Activated effector memory CD4-positive, alpha-beta T cell treated with anti-CD3 and anti-CD28 coated beads, Interleukin-2, amount 50 U/mL, for 16 hours (primary cell): Measurements from ENCODE around the gene NCAPH2.
"Not testable (repeated sequence)": the region's sequence is repeated elsewhere in the genome, so short reads cannot be mapped to it uniquely, and the experiment has no call there.

Experiments
- DNase-seq: peaks from one replicate; pipeline ENCODE4 v3.0.0-alpha.2; 2020

The NCAPH2 gene

GRCh38 chr22:50531546-50531961 lies 23.5 kb downstream of the NCAPH2 start:
- peak; percentile 90 for DNase-seq

DNA sequence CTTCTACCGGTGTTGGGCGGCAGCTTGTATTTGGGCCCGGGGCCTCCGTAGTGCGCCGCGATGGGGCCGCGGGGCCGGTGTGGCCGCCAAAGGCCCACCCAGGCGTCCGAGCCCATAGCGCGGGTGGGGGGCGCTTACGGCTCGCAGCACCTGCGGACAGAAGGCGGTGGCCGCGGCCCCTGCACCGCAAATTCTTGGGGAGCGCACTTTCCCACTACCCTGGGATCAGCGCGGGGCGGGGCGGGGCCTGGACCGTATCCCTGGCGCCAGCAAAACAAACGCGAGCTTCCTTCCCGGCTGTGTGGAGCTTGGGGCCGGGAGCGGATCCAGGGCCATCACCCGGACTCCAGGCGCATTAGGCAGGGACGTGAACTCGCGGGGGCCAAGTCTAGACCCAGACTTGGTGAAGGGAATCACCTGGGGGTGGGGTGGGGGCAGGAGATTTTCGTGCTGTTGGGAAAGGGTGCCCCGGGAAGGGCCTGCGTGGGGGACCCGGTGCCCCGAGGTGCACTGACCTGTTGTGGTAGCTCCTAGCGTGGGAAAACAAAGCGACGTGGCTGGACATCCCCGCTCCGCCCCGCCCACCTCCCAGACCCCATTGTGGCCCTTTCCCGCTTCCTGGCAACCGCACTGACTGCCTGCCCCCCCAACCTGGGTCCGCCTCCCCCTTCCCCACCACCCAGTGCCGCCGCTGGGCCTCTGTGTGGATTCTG lies 24.1 kb downstream of the NCAPH2 start:
- peak; percentile 66 for DNase-seq

DNA sequence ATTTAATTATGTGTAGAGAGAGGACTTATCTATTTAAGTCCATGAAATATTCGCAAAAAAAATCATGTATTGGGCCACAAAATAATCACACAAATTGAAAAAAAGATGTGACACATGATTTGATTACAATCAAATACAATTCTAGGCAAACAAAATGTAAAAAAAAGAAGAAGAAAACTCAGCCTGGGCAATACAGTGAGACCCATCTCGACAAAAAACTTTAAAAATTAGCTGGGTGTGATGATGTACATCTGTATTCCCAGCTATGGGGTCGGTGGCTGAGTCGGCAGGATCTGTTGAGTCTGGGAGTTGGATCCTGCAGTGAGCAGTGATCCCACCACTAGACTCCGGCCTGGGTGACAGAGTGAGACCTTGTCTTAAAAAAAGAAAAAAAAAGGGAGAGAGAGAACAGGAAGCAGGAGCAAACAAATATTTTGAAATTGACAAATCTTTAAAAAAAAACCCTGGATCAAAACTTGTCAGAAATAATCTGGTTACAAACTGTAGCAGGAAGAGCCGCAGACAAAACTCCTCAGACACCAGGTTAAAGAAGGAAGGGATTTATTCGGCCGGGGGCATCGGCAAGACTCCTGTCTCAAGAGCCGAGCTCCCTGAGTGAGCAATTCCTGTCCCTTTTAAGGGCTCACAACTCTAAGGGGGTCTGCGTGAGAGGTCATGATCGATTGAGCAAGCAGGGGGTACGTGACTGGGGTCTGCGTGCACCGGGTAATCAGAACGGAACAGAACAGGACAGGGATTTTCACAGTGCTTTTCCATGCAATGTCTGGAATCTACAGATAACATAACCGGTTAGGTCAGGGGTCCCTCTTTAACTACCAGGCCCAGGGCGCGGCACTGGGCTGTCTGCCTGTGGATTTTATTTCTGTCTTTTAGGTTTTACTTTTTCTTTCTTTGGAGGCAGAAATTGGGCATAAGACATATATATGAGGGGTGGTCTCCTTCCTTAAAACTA lies 25.1 kb downstream of the NCAPH2 start:
- DNase-seq, result no peak

DNA sequence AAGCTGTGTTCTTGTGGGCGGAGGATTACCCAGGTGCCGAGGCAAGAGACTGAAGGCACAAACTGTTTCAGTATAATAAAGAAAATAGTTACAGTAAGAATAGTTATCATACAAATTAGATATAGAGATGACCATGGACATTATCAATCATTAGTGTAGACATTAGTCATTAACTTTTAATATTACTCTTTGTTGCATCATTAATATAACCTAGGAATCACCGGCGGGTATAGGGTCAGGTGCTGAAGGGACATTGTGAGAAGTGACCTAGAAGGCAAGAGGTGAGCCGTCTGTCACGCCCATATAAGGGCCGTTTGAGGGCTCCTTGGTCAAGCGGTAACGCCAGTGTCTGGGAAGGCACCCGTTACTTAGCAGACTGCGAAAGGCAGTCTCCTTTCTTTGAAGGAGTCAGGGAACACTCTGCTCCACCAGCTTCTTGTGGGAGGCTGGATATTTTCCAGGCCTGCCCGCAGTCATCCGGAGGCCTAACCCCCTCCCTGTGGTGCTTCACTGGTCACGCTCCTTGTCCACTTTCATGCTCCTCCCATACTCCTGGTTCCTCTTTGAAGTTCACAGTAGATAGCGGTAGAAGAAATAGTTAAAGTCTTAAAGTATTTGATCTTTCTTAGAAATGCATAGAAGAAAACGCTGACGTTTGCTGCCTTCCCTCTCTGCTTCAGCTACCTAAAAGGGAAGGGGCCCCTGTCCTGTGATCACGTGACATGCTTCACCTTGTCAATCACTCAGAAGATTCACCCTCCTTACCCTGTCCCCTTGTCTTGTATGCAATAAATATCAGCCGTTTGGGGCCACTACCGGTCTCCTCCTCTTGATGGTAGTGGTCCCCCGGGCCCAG lies 26.1 kb downstream of the NCAPH2 start:
- not testable (repeated sequence) for DNase-seq

GRCh38 chr22:50535113-50535512 lies 27.1 kb downstream of the NCAPH2 start:
- no peak for DNase-seq

GRCh38 chr22:50536226-50536625 lies 28.2 kb downstream of the NCAPH2 start:
- no peak for DNase-seq

GRCh38 chr22:50537765-50538164 lies 29.7 kb downstream of the NCAPH2 start:
- DNase-seq, result no peak

DNA sequence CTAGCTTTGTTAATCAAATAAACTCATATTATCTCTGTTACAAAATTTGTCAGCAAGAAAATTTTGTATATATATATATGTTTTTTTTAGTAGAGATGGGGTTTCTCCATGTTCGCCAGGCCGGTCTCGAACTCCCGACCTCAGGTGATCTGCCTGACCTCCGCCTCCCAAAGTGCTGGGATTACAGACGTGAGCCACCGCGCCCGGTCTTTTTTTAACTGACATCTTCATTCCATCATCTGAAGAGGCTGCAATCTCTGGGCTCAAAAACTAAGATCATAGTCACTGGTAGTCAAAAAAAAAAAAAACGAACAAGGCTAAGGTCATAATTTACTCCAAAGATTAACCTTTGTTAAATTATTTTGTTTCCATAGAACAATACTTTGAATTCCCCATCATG lies 32.4 kb downstream of the NCAPH2 start:
- no peak for DNase-seq

DNA sequence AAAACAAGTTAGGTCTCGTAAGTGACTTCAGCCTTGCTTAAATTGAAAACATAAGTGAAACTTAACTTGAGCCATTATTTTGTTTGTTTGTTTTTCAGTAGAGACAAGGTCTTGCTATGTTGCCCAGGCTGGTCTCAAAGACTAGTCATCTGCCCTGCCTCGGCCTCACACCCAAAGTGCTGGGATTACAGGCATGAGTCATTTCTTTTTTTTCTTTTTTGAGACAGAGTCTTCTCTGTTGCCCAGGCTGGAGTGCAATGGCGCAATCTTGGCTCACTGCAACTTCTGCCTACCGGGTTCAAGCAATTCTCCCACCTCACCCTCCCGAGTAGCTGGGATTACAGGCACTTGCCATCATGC lies 33.6 kb downstream of the NCAPH2 start:
- not testable (repeated sequence) for DNase-seq

DNA sequence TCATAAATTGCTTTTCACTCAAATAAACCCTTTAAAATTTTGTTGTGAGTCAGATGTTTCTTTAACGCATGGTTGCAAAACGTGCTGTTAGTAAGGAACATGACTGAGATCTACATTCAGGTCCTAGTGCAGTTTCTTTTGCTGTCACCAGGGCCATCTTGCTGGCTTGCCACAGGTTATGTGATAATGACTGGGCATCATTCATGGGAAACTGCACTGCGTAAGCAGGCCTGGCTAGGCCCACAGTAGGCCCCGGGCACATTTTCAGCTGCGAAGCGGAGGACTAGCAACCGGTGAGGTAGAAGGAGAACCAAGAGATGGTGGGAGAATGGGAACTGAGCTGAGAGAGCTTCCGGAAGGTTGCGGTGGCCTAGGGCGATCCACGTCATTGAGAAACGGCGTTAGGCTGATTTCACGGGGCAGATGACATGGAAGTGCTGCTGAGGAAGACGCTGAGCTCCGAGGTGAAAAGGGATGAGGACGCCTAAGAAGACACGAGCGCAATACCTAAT lies 34.4 kb downstream of the NCAPH2 start:
- no peak for DNase-seq

DNA sequence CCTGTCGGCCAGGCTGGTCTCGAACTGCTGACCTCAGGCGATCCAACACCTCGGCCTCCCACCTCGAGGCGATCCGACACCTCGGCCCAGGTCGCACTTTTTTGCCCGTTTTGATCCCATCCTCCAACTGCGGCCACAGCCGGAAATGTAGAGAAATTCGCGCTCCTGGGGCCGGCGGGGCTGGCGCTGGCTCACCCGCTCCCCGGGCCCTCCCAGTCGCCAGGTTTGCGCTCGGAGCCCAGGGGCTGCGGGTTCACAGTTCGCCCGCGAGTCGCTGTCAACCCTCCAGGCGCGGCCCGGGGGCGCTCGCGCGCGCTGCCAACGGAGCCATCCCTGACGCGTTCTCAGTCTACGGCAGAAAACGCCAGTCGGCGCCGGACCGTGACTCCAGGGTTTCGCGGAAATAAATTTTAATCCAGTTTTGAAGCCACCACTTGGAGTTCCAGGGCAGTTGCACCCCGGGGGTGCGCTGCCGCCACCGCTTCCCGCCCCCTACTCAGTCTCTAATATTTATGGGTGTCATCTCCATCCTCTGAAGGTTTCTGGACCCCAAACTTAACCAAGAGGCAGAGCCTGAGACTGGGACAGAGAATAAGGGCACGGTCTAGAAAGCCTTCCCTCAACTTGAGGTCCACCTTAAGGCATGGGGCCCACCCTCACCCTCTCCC lies 36.2 kb downstream of the NCAPH2 start:
- DNase-seq, result peak; percentile 94

DNA sequence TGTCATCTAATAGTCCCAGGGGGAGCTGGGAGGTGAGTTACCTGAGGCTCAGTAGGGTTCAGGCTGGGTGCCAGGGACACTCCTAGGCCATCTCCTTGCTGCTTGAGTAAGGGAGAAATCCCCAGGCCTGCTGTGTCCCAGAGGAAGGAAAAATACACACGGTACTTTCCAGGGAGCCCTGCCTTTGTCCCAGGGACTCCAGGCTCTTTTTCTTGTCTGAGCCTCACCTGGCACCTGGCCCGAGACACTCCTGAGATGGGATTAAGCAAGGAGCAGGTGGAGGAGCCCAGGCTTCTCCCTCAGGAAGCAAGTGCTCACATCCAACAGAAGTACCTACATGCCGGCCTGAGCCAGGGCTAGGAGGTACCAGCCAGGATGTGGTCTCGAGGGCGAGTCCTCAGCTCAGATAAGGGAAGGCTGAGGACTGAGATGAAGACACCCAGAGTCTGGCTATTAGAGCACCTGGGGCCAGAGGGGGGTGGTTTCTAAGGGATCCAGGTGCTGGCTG lies 36.8 kb downstream of the NCAPH2 start:
- DNase-seq, result no peak

DNA sequence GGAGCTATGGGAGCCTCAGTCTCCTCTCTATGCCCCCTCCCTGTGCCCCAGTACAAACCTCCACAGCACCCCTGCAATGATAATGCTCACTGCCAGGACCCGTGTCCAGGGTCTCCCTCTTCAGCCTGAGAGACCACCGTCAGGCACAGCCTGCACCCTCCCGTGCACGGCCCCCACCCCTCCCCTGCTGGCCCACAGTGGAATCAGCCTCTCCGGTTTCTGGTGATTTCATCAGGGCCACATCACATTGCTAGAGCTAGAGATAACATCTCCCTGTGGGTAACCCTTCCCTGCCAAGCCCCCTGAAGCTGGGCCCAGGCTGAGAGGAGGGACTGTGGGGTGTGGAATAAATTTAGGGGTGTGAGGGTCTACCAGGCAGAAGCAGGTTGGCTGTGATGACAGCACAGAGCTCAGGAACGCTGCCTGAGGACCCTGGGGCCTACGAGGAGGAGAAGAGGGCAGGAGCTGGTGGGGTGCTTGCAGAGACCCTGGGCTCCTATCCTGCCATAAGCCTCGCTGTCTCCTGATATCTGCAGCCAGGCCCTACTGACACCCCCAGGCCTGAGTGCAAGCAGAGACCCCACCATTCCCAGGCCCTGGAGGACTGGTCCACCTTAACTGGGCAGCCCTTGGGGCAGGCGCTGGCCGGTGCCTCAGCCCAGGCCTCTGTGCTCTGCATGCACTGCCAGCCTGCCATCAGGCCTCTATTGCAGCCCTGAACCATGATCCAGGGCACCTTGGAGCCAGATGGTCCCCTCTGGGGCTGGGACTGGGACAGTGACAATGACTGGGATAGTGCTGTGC lies 37.7 kb downstream of the NCAPH2 start, which contains the start of gene KLHDC7B:
TSS of gene KLHDC7B (plus strand) at position 378 of the 804 bp plus-strand sequence. CDS start at position 723, 345 bp downstream.
- DNase-seq, result no peak

DNA sequence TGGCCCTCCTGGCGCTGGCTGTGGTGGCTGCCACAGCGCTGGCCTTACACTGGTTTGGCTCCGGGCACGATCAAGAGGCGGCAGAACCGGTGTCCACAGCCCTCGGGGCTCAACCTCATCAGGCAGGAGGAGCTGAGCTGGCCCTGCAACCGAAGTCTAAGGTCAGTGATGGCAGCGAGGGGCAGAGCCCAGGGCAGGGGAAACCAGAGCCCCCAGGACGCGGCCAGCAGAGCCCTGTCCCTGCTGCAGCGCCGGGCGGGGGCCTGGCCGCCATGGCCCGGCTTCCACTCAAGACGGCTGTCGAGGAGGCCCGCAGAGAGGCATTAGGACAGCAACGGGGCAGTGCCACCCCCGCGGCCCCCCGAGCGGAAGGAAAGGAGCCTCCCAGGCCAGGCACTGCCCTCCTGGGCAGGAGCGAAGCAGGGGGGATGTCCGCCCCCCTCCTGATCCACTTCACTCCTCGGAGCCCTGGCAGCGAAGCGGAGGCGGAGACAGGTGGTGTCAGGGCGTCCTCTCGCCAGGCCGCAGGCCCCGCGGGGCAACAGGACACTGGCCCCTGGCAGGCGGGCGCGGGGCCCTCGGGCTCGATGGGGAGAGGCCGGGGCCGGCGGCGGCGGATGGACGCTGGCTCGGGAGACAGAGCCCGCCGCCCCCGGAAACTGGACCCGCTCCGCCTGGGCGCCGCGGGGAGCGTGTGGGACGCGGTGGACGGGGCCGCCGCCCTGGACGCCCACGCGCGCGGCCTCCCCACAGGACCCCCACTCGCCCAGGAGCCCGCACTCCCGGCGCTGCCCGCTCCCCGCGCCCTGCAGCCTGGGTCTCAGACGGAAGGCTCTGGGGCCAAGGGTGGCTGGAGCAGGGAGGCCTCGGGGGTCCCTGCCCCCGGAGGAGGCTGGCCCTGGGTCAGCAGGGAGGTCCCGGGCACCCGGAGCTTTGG lies 38.6 kb downstream of the NCAPH2 start:
- DNase-seq, result no peak

GRCh38 chr22:50547263-50547985 lies 39.4 kb downstream of the NCAPH2 start:
- DNase-seq, result no peak

DNA sequence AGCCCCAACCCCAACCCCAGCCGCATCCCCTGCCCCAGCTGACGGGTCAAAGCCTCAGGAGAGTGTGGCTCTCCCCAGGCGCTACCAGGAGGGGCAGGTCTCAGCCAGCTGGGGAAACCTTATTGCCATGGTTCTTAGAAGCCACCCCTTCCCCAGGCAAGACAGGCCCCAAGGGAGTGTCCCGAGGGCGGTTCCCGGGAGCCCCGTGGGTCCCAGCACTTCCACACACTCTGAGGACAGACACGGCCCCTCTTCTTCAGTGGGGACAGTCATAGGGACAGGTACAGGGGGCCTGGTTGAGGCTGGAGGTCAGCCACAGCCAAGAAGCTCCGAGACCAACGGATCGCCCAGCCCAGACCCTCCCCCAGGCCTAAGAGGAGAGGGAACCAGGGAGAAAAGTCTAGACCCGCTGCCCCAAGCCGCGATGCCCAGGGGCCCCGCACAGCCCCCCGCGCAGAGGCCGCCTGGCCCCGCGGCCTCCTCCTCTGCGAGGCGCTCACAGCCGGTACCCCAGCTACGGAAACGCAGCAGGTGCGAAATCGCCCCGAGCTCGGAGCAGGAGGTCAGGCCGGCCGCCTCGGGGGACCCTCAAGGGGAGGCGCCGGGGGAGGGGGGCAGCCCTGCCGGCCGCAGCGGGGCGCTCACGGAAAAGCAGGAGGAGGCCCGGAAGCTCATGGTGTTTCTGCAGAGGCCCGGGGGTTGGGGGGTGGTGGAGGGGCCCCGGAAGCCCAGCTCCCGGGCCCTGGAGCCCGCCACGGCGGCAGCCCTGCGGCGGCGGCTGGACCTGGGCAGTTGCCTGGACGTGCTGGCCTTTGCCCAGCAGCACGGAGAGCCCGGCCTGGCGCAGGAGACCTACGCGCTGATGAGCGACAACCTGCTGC lies 40.3 kb downstream of the NCAPH2 start:
- DNase-seq, result peak; percentile 85

GRCh38 chr22:50548921-50549790 lies 41.1 kb downstream of the NCAPH2 start:
- DNase-seq, result no peak
